Right atrium auricular region (tissue), 2 donors: ENCODE measurements around the gene EHD4. TPM values are rescaled to one million over a fixed set of nuclear protein-coding genes. Genes with fewer than 3 reads are reported as not detected.

Experiments
- DNase-seq: peaks from one replicate; pipeline ENCODE4 v3.0.0-alpha.2; 2019; ENCODE audit warnings: low spot score
- H3K27ac ChIP-seq, 2 donors: fragments of 200-600 bp; sonication (generic); 1 replicate in 1 of 2; 2 replicates in 1 of 2; pipeline ENCODE4 v1.5.1; 2016 to 2019
- H3K27me3 ChIP-seq, 2 donors: fragments of 200-600 bp; sonication (generic); one replicate each; pipeline versions ENCODE4 v1.5.1 to v1.6.0; 2017 to 2019
- H3K36me3 ChIP-seq: fragments of 200-600 bp; sonication (generic); one replicate; pipeline ENCODE4 v1.5.1; 2016
- H3K4me1 ChIP-seq, 2 donors: fragments of 200-600 bp; sonication (generic); one replicate each; pipeline versions ENCODE4 v1.5.1 to v1.6.0; 2017 to 2019
- H3K4me3 ChIP-seq, 2 donors: fragments of 200-600 bp; sonication (generic); 1 replicate in 1 of 2; 2 replicates in 1 of 2; pipeline ENCODE4 v1.5.1; 2017 to 2019; ENCODE audit warnings: mild to moderate bottlenecking in 1 of 2, moderate library complexity in 1 of 2
- H3K9me3 ChIP-seq, 2 donors: fragments of 200-600 bp; sonication (generic); one replicate each; pipeline ENCODE4 v1.5.1; 2019
- microRNA-seq, 2 donors: library from miRNA; unstranded; fragments of <30 nt; microRNA quantifications; one replicate each; pipeline ENCODE4, GENCODE V29; 2016 to 2017; ENCODE audit warnings: borderline number of aligned reads in 2 of 2, borderline replicate concordance in 1 of 2
- total RNA-seq, 2 donors: library from RNA; depleted of rRNA; stranded (reverse); fragments of >200 nt; gene quantifications; one replicate each; pipeline ENCODE4 v1.1.0, GENCODE V29; 2016
- TF ChIP-seq, protein P1 (sequence below), 2 donors: fragments of 200-600 bp; sonication (generic); IDR thresholded peaks; one replicate each; pipeline ENCODE4 v1.5.1; 2019; ENCODE audit warnings: antibody characterized with exemption in 2 of 2

The EHD4 gene
- total RNA-seq, 2 donors from 2014 or later, result 22.2 to 26.3 TPM

GRCh38 chr15:41849861-41850260 lies 122.5 kb downstream of the EHD4 start:
- TF ChIP-seq, protein P1, sequence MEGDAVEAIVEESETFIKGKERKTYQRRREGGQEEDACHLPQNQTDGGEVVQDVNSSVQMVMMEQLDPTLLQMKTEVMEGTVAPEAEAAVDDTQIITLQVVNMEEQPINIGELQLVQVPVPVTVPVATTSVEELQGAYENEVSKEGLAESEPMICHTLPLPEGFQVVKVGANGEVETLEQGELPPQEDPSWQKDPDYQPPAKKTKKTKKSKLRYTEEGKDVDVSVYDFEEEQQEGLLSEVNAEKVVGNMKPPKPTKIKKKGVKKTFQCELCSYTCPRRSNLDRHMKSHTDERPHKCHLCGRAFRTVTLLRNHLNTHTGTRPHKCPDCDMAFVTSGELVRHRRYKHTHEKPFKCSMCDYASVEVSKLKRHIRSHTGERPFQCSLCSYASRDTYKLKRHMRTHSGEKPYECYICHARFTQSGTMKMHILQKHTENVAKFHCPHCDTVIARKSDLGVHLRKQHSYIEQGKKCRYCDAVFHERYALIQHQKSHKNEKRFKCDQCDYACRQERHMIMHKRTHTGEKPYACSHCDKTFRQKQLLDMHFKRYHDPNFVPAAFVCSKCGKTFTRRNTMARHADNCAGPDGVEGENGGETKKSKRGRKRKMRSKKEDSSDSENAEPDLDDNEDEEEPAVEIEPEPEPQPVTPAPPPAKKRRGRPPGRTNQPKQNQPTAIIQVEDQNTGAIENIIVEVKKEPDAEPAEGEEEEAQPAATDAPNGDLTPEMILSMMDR (IDR thresholded peaks at IDR 0.05), result no peak
- Histone ChIP-seq H3K4me1 (no peaks in the 10 kb centered on the region), H3K27ac (no peak overlapping the region), H3K4me3 (no peak overlapping the region), H3K27me3 (no peaks in the 10 kb centered on the region), H3K9me3 (no peaks in the 10 kb centered on the region), H3K36me3 (peaks cover 35% of the 10 kb centered on the region)
- no peak for DNase-seq

GRCh38 chr15:41849204-41849603 lies 123.2 kb downstream of the EHD4 start:
- TF ChIP-seq, protein P1 (IDR thresholded peaks at IDR 0.05), result no peak
- no peak overlapping the region for H3K4me3 ChIP-seq
- no peak for DNase-seq
- H3K27me3 ChIP-seq, result no peaks in the 10 kb centered on the region
- no peak overlapping the region for H3K27ac ChIP-seq
- no peaks in the 10 kb centered on the region for H3K9me3 ChIP-seq
- no peaks in the 10 kb centered on the region for H3K4me1 ChIP-seq
- peaks cover 37% of the 10 kb centered on the region for H3K36me3 ChIP-seq

DNA sequence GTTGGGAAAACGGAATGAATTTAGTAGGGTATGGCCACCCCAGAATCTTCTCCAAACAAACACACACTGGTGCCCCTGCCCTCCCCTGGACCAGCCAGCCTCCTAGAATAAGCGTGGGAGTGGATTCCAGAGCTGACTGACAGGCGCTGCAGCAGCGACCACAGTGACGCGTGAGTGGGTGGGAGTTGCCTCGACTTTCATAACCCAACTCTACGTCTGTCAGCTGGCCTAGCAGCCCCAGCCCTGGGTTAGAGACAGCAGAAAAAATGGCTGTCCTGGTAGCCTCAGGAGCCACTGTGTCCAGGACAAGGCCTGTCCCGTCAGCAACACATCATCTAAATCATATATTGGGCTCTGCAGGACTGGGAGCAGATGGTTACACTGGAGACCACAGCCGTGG lies 123.7 kb downstream of the EHD4 start:
- Histone ChIP-seq H3K4me3 (no peak overlapping the region), H3K27me3 (no peaks in the 10 kb centered on the region), H3K36me3 (peaks cover 37% of the 10 kb centered on the region), H3K4me1 (no peaks in the 10 kb centered on the region), H3K9me3 (no peaks in the 10 kb centered on the region), H3K27ac (no peak overlapping the region)
- TF ChIP-seq, protein P1 (IDR thresholded peaks at IDR 0.05), result no peak
- DNase-seq, result no peak

- H3K27me3 ChIP-seq, result no peaks in the 10 kb centered on the region
- H3K27ac ChIP-seq, result no peak overlapping the region
- H3K4me1 ChIP-seq, result no peaks in the 10 kb centered on the region
- DNase-seq, result no peak
- H3K36me3 ChIP-seq, result peaks cover 37% of the 10 kb centered on the region
- no peak overlapping the region for H3K4me3 ChIP-seq
- H3K9me3 ChIP-seq, result no peaks in the 10 kb centered on the region
- TF ChIP-seq, protein P1 (IDR thresholded peaks at IDR 0.05), result no peak
Measured at GRCh38 chr15:41847981-41848380, 124.4 kb downstream of the EHD4 start.

- Histone ChIP-seq H3K27me3 (no peaks in the 10 kb centered on the region), H3K4me1 (no peaks in the 10 kb centered on the region), H3K4me3 (no peak overlapping the region), H3K27ac (no peak overlapping the region), H3K36me3 (peaks cover 37% of the 10 kb centered on the region), H3K9me3 (no peaks in the 10 kb centered on the region)
- no peak for DNase-seq
- TF ChIP-seq, protein P1 (IDR thresholded peaks at IDR 0.05), result no peak
Measured at GRCh38 chr15:41847206-41847605, 125.2 kb downstream of the EHD4 start.

Small RNAs within 50 kb of the gene (microRNA-seq; reads per million reads assigned to microRNA genes)
- gene MIR4310, result 0 reads per million in 2 donors

Other genes with a start within 250 kb of the EHD4 start
- gene MAPKBP1, start 198.1 kb downstream of the EHD4 start, total RNA-seq, result 10 to 100 TPM; 10.5 TPM
- gene JMJD7, start 144.5 kb downstream of the EHD4 start, total RNA-seq, result 10 to 100 TPM in 1 of 2 donors, 1 to 10 TPM in 1; 6.4 to 11.7 TPM
- 1 to 10 TPM; 1.3 to 1.4 TPM for gene PLA2G4B, start 133.7 kb downstream of the EHD4 start, total RNA-seq
- gene SPTBN5, start 78.5 kb downstream of the EHD4 start, total RNA-seq, result 1 to 10 TPM in 1 of 2 donors, under 1 TPM in 1; 0.63 to 1.3 TPM
- under 1 TPM in 1 of 2 donors, not detected in 1; 0.11 TPM for gene PLA2G4E, start 48.5 kb upstream of the EHD4 start, total RNA-seq
- gene PLA2G4D, start 122.0 kb upstream of the EHD4 start, total RNA-seq, result not detected
- gene PLA2G4F, start 184.1 kb upstream of the EHD4 start, total RNA-seq, result 1 to 10 TPM in 1 of 2 donors, under 1 TPM in 1; 0.35 to 3.0 TPM
- gene VPS39, start 235.7 kb upstream of the EHD4 start, total RNA-seq, result 10 to 100 TPM; 33.1 to 38.3 TPM